Inflammatory macrophage (primary cell): ENCODE data around the gene FREY1.
A peak's percentile ranks its signal among the peaks of the same experiment; 100 is the strongest.
"Not testable (repeated sequence)": the region's sequence is repeated elsewhere in the genome, so short reads cannot be mapped to it uniquely, and the experiment has no call there.

Source experiments
- DNase-seq, 2 donors: peaks; one replicate each; pipeline ENCODE4 v3.0.0-alpha.2; 2020 to 2022

FREY1 gene

GRCh38 chr11:45913942-45914635 is 7.0 kb upstream of the FREY1 start:
- DNase-seq: no peak

DNA sequence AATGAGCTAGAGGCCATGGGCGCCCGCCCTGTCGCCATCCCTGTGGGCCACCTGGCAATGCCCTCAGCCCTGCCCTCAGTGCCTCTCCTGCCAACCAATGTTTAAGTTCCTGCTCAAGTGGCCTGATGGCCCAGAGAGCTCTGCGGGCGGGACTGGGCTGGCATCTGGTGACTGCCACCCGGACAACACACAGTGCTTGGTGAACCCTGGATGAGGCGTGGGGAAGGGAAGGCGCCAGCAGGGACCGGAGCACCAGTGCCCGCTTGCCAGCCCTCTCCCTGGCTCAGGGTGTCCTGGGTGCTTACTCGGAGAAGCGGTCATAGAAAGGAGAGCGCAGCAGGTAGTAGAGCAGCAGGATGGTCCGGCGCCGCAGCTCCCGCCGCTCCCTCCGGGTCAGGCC is 6.4 kb upstream of the FREY1 start:
- DNase-seq: no peak

- no peak for DNase-seq
Observed at GRCh38 chr11:45910623-45911022, 3.6 kb upstream of the FREY1 start.

GRCh38 chr11:45909594-45910475 is 2.8 kb upstream of the FREY1 start:
- DNase-seq: no peak

- DNase-seq: no peak
Observed at GRCh38 chr11:45907911-45908370, 870 bp upstream of the FREY1 start.

GRCh38 chr11:45906096-45906682 is 882 bp downstream of the FREY1 start:
- no peak for DNase-seq

GRCh38 chr11:45905576-45905975 is 1.5 kb downstream of the FREY1 start:
- not testable (repeated sequence) for DNase-seq

- DNase-seq: no peak
Observed at GRCh38 chr11:45905095-45905494, 2.0 kb downstream of the FREY1 start.

DNA sequence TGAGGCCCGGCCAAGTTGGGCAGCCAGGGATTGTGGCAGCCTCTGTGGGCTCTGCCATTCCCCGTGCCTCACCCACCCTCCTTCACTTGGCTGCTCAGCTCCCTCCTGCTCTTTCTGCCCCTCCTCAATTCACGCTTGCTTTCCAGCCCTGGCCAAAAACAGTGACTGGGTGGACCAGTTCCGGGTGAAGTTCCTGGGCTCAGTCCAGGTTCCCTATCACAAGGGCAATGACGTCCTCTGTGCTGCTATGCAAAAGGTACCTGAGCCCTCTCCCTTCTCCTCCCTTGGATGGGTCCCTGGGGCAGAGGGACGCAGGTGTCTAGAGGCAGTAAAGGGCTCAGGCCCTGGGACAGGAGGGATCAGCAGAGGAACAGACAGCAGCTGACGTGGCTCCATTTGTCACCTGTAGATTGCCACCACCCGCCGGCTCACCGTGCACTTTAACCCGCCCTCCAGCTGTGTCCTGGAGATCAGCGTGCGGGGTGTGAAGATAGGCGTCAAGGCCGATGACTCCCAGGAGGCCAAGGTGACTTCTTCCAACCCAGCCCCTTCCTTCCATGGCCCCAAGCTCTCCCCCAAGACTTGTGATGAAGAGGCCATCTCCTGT is 2.7 kb downstream of the FREY1 start:
- DNase-seq: no peak

DNA sequence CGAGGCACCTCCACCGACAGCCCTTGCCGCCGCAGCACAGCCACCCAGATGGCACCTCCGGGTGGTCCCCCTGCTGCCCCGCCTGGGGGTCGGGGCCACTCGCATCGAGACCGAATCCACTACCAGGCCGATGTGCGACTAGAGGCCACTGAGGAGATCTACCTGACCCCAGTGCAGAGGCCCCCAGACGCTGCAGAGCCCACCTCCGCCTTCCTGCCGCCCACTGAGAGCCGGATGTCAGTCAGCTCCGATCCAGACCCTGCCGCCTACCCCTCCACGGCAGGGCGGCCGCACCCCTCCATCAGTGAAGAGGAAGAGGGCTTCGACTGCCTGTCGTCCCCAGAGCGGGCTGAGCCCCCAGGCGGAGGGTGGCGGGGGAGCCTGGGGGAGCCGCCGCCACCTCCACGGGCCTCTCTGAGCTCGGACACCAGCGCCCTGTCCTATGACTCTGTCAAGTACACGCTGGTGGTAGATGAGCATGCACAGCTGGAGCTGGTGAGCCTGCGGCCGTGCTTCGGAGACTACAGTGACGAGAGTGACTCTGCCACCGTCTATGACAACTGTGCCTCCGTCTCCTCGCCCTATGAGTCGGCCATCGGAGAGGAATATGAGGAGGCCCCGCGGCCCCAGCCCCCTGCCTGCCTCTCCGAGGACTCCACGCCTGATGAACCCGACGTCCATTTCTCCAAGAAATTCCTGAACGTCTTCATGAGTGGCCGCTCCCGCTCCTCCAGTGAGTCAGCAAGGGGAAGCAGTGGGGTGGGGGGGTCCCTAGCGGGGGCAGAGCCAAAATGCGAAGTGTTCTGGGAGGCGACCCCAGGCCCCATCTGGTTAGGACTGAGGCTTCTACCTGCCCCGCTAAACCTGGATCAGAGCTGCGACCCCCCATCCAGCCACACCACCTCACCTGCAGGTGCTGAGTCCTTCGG is 4.4 kb downstream of the FREY1 start:
- DNase-seq: no peak

- DNase-seq: no peak
Observed at GRCh38 chr11:45901626-45902025, 5.4 kb downstream of the FREY1 start.

DNA sequence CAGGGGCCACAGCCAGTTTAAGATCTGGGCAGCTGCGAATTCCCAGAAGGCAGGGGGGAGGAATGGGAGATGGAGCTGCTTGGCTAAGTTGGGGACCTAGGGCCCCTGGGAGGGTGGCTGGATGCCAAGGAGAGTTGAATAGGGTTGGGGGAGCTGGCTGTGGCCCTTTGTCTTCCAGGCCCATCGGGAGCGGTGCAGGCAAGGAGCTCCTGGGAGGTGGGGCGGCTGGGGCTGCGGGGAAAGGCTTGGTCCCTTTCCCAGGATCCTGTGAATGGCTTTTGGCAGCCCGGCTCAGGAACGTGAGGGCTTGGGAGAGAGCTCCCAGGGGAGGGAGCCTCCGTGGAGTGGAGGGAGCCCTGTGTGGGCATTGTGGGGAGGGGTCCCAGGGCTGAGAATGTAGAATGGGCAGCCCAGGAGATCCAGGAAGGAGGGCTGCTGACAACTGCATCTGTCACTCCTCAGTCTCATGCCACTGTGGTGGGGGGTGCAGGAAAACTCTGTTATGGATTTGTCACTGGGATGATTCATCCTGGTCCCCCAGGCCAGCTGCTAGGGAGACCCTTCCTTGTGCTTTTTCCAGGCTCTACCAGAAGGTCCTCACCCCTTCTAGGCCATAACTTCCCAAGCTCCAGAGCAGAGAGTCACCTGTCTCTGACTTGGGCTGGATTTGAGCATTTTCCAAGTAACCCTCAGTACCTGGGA is 6.0 kb downstream of the FREY1 start:
- no peak for DNase-seq

DNA sequence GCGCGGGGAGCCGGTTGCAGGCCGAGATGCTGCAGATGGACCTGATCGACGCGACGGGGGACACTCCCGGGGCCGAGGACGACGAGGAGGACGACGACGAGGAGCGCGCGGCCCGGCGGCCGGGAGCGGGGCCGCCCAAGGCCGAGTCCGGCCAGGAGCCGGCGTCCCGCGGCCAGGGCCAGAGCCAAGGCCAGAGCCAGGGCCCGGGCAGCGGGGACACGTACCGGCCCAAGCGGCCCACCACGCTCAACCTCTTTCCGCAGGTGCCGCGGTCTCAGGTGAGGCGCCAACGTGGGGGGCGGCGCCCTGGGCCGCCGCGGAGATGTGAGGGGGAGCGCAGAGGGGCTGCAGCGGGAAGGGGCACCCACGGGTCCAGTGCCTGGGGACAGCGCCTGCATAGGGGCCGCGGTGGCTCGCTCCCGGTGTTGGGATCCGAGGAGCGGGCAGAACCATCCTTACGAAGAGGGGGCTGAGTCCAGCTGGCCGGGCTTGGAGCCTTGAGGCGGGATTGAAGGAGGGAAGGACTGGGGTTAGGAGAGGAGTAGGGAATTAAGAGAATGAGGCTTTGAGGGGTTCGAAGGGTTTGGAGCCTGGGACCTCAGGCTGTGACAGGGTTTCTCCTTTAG is 6.8 kb downstream of the FREY1 start:
- DNase-seq: not testable (repeated sequence)

- DNase-seq: peak; percentile 37 to 55
Observed at GRCh38 chr11:45899448-45900174, 7.5 kb downstream of the FREY1 start.

GRCh38 chr11:45899086-45899447 is 8.0 kb downstream of the FREY1 start:
- DNase-seq: no peak

- DNase-seq: no peak
Observed at GRCh38 chr11:45897556-45897955, 9.5 kb downstream of the FREY1 start.

GRCh38 chr11:45896422-45896984 is 10.6 kb downstream of the FREY1 start:
- DNase-seq: no peak

DNA sequence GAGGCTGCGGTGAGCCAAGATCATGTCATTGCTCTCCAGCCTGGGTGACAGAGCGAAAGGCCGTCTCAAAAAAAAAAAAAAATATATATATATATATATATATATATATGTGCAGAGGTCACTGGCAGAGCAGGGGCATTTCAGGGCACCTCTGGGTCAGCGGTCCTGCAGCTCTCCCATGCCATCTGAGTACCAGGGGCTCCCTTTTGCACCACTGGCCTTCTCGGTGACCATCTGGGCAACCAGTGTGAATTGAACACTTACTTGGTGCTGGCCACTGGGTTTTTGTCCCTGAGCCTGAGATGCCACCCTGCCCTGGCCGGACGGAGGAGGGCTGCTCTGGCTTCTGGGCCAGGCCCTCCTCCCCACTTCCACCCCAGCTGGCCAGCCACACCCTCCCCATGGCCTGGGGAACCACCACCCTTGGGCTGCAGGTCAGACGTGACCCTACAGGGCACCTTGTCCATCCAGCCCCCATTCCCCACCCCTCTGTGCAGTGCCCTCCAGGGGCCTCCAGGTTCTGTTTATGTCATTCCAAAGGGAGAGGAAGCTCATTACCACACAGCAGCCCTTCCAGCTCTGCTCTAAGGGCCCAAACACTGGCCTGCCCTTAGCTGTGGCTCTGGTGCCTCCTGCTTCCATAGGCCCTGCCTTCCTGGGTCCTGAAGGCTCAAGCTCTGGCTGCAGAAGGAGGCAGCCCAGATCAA is 11.4 kb downstream of the FREY1 start:
- no peak for DNase-seq
